ENCODE results near the gene PON1.

- TF ChIP-seq CTCF (IDR thresholded peaks at IDR 0.05; ENCODE audit: poor library complexity, severe bottlenecking) (no peak), REST (IDR thresholded peaks at IDR 0.05; ENCODE audit: borderline replicate concordance) (no peak), EZH2 (IDR thresholded peaks at IDR 0.05; ENCODE audit: borderline replicate concordance, insufficient read depth, low read length, poor library complexity, severe bottlenecking) (no peak), POLR2AphosphoS5 (IDR thresholded peaks at IDR 0.05) (no peak), MXI1 (conservative IDR thresholded peaks at IDR 0.05; ENCODE audit: poor library complexity, severe bottlenecking) (no peak), EP300 (conservative IDR thresholded peaks at IDR 0.05; ENCODE audit: poor library complexity, severe bottlenecking) (no peak), TAF1 (IDR thresholded peaks at IDR 0.05; ENCODE audit: low read depth) (no peak), SMC3 (conservative IDR thresholded peaks at IDR 0.05; ENCODE audit: poor library complexity) (no peak), RAD21 (conservative IDR thresholded peaks at IDR 0.05) (no peak)
These were observed 70.3 kb downstream of the PON1 start for GRCh38 chr7:95253986-95254385.

Measured in neural cell (in vitro differentiated cells).